EH (cell line): Measurements from ENCODE around the gene LUC7L3.
A peak's percentile ranks its signal among the peaks of the same experiment; 100 is the strongest.
"Not testable (repeated sequence)": the region's sequence is repeated elsewhere in the genome, so short reads cannot be mapped to it uniquely, and the experiment has no call there.

Source experiments
- DNase-seq: peaks from one replicate; pipeline ENCODE4 v3.0.0-alpha.2; 2015; ENCODE audit warnings: low read depth

LUC7L3 gene

DNA sequence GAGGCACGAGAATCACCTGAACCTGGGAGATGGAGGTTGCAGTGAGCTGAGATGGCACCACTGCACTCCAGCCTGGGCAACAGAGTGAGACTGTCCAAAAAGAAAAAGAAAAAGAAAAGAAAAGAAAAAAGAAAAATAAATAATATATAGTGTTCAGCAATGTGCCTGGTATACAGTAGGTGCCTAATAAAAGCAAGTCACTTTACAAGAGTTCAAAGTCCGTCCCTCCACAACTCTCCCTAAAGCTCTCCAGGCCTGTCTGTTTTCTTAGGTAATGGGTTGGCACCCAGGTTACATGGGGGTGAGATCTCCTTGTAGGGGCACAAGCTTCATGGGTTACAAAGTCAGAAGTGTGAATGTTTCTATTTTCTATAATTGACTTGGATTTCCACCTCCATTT lies 64.5 kb downstream of the LUC7L3 start:
- no peak for DNase-seq

DNA sequence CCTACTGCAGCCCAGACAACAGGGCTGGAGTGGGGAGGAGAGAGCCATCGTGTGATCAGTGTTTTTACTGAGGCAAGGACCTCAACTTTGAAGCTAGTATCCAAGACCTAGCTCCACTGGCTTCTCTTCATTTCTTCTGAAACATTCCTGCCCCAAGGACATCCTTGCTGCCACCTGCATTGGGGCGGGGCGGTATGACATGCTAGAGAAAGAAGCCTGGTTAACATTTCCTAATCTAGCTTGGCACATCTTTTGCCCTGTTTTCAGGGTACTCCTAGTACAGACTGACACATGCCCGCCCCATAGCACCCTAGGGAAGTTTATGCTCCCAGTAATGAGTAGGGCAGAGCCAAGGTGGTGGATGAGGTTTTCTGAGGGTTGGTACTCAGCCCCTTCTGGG lies 65.7 kb downstream of the LUC7L3 start:
- DNase-seq = no peak

DNA sequence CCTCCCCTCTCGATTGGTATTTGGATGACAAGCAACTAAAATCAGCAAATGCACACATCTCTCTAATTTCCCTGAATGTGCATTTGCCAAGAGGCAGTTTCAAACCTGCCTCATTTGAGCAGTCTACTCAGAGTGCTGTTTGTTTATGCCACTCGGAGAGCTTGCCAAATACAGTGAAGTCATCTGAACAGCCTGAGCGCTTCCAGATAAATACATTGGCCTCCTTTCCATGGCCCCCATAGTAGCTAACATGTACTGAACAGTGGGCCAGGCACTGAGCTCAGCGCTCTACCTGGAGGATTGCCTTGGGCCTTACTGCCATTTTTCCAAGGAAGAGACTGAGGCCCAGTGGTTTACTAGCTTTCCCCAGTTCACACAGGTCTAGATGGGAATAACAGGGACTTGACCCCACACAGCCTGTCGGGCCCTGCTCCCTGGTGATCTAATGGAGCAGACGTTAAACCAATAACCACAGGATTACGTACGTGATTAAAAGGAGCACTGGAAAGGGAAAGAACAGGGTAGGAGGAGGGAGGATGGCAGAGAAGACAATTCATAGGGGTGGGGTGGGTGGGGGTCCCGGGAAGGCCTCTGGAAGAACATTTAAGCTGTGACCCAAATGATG lies 66.7 kb downstream of the LUC7L3 start:
- peak; percentile 53 for DNase-seq

DNA sequence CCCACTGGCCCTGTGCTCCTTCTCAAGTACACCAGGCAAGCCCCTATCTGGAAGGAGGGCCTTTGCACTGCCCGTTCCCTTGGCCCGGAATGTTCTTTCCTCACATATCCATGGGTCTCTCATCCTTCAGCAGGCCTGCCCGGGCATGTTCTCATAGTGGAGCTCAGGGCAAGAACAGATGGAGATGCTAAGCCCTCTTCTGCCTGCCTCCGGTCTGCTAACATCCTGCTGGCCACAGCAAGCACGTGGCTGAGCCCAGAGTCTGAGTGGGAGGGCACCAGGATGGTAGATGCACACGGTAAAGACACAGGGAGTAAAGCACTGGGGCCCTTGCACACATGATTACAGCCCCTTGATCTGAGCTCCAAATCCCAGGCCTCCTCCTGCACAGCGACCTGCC lies 67.7 kb downstream of the LUC7L3 start:
- no peak for DNase-seq

DNA sequence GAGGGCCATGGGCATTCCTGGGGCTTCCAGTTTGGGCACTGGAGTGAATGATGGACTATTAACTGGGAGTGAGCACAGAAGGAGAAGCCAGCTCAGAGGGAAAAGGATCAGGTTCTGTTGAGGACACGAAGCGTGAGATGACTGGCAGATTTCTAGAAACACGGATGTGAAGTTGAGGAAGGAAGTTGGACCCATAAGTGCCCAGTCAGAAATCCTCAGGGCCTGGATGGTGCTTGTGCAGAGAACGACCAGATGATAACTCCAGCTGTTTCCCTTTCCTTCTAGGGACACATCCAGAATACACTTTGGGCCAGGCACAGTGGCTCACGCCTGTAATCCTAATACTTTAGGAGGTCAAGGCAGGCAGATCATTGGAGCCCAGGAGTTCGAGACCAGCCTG lies 71.2 kb downstream of the LUC7L3 start:
- DNase-seq = no peak

DNA sequence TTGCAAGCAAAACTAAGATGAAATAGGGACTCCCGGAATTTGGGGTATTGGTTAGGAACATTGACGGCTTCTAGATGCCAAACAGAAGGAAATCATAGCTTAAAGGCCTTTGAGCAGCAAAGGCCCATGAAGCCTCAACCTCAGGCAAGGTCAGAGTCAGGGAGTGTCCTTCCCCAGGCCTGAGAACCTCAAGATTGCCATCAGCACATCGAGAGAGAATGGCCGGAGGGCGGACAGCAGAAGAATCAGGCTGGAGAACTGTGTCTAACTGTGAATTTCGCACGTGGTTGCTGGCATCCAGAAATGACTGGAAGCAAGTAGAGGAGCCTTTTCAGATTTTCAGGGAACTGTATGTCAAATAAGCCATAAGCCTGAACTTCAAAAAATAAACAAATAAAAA lies 72.7 kb downstream of the LUC7L3 start:
- DNase-seq = no peak

DNA sequence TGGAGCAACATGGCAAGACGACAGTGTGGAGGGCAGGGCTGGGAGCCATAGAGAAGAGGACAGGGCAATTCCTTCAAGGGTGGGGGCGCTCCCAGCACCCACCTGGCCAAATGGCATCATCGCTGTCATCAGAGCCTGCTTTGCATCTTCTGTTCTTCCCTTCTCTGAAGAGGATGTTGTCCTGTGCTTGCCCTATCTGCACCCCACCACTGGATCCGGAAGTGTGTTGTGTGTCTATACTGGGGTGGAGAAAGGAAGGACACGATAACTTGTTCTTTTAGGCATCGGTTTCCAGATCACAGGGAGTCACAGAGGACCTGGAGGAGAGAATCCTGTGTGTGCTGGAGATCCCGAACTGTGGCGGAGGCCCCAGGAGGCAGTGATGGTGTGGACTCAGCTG lies 73.6 kb downstream of the LUC7L3 start:
- no peak for DNase-seq

DNA sequence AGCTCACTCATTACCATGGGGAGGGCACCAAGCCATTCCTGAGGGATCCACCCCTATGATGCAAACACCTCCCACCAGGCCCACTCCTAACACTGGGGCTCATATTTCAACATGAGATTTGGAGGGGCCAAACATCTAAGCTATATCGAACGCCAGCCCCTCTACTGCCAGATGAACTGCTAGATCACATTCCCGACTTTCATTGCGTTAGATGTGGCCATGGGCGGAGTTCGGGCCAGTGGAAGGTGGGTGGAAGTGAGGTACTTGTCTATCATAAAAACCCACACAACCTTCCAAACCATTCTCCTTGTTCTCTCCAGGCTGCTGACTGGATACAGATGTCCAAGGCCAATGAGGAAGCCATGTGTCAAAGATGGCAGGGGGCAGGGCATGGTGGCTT lies 75.0 kb downstream of the LUC7L3 start:
- no peak for DNase-seq

DNA sequence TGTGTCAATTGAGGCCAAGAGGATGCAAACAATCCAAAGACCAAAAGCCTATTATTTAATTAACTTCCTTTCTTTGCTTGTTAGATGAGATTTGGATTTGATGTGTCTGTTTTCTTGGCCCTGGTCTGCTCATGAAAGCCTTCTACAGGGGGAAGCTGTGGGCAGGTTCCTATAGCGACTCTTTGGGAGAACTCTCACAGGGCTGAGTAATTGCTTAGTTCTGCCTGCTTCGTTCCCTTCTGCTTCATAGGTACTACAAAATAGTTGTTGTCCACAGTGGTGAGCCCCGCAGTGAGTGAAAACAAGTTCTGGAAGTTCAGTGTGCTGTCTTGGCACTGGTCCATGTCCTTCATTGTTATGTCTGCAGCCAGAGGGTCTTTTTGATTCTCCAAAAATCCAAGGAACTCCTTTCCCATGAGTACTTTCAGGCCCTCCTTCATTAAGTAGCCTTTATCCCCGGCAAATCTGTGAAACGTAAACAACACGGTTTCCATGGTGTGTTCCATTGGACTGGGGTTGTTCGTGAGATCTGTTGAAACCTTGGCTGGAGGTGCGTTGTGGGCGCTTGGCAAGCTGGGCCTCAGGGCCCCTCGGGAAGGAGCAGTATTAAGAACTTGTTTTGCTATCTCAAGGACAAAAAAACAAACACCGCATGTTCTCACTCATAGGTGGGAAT lies 77.9 kb downstream of the LUC7L3 start:
- no peak for DNase-seq

DNA sequence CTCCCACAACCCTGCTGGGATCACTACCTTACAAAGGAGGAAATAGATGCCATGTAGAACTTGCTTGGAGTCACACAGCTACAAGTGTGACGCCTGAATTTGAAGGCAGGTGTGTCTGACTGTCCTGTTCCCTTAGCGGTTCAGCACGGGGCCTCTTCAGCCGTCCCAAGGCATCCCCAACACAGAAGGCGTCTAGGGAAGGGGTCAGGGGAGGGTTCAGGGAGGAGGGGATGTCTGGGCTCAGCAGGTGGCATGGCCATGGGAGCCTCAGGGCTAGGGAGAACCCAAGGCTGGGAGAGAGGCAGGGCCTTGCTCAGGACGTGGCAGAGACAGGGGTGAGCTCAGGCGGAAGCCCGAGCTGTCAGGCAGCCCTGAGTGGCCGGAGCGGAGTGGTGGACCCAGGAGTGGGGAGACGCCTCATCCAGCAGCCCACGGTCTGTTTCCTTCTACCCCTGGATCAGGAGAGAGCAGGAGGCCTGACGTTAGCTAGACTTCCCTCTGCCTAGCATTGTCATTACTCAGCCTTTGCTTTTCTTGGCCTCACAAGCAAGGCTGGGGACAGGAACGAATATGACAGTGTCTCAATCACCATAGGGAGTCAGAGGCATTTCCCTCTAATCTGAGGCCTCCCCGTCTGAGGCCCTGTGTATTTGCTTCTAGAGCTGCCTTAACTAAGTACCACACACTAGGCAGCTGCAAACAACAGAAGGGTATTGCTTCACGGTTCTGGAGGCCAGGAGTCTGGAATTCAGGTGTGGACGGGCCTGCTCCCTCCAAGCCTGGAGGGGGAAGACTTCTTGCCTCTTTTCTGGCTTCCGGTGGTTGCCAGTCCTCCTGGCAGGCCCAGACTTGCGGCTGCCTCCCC lies 79.3 kb downstream of the LUC7L3 start:
- no peak for DNase-seq

DNA sequence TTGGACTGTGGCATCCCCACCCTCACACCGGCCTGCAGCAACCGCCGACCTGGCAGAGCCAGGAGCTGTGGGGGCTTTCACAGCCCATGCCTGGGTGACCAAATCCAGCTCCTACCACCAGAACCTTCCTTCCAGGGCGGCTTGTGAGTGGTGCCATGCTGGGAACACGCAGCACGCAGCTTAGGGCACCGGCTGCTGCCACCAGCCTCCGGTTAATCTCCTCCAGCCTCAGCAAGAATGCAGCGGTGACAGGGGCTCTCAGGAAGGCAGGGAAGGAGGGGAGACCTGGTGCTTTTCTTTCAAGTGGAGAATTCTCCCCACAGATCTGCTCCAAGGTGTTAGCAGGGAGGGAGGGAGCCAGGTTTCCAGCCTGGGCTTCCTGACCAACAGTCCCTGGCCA lies 80.2 kb downstream of the LUC7L3 start:
- DNase-seq = no peak

DNA sequence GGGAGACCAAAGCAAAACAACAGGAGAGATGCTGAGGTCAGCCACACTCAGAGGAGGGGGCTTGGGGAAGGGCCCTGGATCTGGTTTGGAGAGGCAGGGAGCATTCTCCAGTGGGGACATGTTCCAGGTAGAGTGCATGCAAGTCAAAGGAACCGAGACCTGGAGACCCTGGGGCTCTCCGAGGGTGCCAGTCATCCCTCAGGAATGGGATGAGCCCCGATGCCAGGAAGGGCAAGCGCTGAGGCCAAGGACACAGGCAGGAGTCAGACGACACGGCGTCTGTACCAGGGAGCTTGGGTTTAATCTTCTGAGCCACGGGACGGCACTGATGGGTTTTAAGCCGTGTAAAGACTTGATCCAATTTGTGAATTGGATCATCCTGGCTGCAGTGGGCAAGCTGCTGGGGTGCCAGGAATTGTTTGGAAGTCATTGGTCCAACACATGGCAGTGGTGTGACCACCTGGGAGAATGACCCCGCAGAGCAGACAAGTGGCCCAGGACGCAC lies 80.8 kb downstream of the LUC7L3 start:
- no peak for DNase-seq

DNA sequence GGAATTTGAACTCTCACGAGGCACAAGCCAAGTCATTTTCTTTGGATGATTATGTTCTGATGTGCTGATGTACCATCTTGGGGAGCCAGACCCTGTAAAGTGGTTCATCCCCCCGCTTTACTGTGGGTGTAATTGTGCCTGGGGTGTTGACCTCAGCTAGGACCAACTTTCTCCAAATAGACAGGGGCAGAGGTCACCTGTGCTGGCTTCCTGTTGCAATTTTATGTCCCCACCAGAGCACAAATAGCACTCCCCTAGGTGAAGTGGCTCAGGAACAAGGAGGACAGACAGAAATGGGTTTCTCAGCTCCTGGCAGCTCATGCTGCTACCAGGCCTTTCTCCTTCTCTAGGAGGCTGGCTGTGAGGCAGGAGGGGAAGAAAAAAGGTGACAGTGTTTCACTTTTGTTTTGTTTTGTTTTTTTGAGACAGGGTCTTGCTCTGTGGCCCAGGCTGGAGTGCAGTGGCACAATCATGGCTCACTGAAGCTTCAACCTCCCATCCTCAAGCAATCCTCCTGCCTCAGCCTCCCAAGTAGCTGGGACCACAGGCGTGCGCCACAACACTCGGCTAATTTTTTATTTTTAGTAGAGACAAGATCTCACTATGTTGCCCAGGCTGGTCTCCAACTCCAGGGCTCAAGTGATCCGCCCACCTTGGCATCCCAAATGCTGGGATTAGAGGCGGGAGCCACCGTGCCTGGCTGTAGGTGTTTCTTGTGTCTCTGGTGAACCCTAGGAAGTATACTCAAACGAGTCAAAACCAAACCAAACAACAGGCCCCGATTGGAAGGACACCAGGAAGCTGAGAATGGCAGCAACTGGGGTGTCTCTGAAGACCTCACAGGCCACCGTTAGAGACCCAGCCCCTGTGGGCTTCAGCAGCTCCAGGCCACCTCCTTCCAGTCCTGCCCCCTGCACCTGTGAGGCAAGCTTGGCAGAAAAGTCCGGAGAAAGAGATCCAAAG lies 83.5 kb downstream of the LUC7L3 start:
- DNase-seq = no peak

DNA sequence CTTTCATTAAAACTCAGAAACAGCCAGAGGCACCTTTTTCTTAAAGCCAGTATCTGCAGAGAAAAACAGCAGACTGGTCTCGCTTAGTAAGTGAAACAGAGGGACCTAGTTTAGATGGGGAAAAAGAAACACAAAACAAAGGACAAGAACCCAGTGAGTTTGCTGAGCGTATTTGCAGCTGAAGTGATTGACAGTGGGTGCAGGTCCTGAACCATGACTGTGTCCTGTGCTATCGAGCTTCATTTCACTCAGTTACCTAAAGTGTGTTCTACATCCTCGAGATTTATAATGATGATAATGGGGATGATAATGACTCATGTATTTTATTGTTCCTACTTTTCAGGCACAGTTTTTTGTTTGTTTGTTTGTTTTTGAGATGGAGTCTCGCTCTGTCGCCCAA lies 84.3 kb downstream of the LUC7L3 start:
- no peak for DNase-seq

DNA sequence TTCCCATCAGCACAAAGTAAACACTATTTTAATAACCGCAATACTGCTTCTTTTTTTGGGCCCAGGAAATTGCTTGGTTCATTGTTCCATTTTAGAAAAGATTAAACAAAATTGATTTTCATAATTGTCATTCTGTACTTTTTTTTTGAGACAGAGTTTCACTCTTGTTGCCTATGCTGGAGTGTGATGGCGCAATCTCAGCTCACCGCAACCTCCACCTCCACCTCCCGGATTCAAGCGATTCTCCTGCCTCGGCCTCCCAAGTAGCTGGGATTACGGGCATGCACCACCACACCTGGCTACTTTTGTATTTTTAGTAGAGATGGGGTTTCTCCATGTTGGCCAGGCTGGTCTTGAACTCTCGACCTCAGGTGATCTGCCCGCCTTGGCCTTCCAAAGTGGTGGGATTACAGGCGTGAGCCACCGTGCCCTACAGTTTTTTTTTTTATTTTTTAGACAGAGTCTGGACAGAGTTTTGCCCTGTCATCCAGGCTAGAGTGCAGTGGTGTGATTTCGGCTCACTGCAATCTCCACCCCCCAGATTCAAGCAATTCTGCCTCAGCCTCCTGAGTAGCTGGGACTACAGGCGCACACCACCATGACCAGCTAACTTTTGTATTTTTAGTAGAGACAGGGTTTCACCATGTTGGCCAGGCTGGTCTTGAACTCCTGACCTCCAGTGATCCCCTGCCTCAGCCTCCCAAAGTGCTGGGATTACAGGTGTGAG lies 85.5 kb downstream of the LUC7L3 start:
- DNase-seq = not testable (repeated sequence)

DNA sequence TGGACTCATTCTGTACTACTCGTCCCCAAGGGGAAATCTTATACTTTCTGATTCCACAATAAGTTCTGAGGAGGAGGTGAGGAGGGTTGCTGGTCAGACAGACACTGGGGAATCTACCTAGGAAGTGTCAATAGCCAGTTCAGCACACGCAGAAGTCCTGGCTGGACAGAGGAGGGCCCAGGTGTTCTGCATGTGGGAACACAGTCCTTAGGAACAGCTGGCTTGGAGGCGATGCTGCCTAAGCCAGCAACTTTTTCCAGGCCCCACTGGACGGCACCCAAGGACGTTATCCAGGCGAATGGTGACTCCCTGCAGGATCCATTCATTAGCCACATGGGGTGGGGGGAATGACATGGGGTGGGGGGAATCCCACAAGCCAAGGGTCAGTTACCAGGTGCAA lies 86.1 kb downstream of the LUC7L3 start:
- DNase-seq = no peak
